ENCODE measurements around the gene GTF3C1. TPM values are rescaled to one million over a fixed set of nuclear protein-coding genes. Genes with fewer than 3 reads are reported as not detected.

Gene GTF3C1
- total and polyA plus RNA-seq, 2 of the 13 experiments (the other 11 are each of a cell fraction or from before 2014, with no cell fraction given) = 29.2 to 72.7 TPM

DNA sequence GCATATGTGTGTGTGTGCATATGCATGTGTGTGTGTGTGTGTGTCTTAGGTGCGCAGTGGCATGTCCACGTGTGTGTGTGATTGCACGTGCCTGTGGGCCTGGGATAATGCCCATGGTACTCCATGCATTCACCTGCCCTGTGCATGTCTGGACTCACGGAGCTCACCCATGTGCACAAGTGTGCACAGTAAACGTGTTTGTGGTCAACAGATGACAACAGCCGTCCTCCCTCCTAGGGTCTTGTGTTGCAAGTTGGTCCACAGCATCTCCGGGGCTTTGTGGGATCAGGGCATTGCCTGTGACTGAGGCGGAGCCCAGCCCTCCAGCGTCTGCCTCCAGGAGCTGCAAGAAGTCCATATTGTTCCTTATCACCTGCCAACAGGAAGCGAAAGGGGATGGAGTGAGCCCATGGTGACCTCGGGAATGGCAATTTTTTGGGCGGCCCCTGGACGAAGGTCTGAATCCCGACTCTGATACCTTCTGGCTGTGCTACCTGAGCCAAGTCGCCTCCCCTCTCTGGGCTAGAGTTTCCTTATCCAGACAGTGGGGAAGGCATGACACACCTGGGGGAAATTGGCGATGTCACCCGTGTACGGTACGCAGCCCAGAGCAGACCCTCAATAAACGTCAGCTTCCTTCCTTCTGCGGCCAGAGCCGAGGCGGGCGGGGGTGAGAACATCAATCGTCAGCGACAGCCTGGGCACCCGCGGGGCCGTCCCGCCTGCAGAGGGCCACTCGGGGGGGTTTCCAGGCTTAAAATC is 100.1 kb downstream of the GTF3C1 start (continued):
- TF ChIP-seq ZBTB7A (CRISPR knock-in tag; IDR thresholded peaks at IDR 0.05) = peak; percentile 82
- TF ChIP-seq ZNF749 (CRISPR knock-in tag; IDR thresholded peaks at IDR 0.05; ENCODE audit: borderline replicate concordance) = no peak
- TF ChIP-seq KLF12 (CRISPR knock-in tag; IDR thresholded peaks at IDR 0.05; ENCODE audit: borderline replicate concordance) = no peak
- no peak for TF ChIP-seq ARNT2 (CRISPR knock-in tag; IDR thresholded peaks at IDR 0.05; ENCODE audit: low read depth)
- no peak for TF ChIP-seq PTBP1 (IDR thresholded peaks at IDR 0.05; ENCODE audit: low read depth, low read length, poor library complexity, severe bottlenecking)
- TF ChIP-seq KLF15 (CRISPR knock-in tag; IDR thresholded peaks at IDR 0.05; ENCODE audit: borderline replicate concordance) = no peak
- TF ChIP-seq CBX2 (IDR thresholded peaks at IDR 0.05; ENCODE audit: low read depth, low read length) = no peak
- no peak for TF ChIP-seq CBX2 (CRISPR knock-in tag; IDR thresholded peaks at IDR 0.05; ENCODE audit: low read depth)
- TF ChIP-seq FOXP1 (IDR thresholded peaks at IDR 0.05) = peak; percentile 82
- TF ChIP-seq FOXP1 (CRISPR knock-in tag; IDR thresholded peaks at IDR 0.05) = peak; percentile 22; the same call in 1 of the 2 replicates
- 0 out of 2 replicates have a peak, but pooled peaks have one; percentile 21 for TF ChIP-seq FOXK2 (IDR thresholded peaks at IDR 0.05)
- no peak for TF ChIP-seq ZNF12 (CRISPR knock-in tag; IDR thresholded peaks at IDR 0.05)
- TF ChIP-seq NR2C2 (CRISPR knock-in tag; IDR thresholded peaks at IDR 0.05; ENCODE audit: borderline replicate concordance) = no peak
- TF ChIP-seq, protein P1, sequence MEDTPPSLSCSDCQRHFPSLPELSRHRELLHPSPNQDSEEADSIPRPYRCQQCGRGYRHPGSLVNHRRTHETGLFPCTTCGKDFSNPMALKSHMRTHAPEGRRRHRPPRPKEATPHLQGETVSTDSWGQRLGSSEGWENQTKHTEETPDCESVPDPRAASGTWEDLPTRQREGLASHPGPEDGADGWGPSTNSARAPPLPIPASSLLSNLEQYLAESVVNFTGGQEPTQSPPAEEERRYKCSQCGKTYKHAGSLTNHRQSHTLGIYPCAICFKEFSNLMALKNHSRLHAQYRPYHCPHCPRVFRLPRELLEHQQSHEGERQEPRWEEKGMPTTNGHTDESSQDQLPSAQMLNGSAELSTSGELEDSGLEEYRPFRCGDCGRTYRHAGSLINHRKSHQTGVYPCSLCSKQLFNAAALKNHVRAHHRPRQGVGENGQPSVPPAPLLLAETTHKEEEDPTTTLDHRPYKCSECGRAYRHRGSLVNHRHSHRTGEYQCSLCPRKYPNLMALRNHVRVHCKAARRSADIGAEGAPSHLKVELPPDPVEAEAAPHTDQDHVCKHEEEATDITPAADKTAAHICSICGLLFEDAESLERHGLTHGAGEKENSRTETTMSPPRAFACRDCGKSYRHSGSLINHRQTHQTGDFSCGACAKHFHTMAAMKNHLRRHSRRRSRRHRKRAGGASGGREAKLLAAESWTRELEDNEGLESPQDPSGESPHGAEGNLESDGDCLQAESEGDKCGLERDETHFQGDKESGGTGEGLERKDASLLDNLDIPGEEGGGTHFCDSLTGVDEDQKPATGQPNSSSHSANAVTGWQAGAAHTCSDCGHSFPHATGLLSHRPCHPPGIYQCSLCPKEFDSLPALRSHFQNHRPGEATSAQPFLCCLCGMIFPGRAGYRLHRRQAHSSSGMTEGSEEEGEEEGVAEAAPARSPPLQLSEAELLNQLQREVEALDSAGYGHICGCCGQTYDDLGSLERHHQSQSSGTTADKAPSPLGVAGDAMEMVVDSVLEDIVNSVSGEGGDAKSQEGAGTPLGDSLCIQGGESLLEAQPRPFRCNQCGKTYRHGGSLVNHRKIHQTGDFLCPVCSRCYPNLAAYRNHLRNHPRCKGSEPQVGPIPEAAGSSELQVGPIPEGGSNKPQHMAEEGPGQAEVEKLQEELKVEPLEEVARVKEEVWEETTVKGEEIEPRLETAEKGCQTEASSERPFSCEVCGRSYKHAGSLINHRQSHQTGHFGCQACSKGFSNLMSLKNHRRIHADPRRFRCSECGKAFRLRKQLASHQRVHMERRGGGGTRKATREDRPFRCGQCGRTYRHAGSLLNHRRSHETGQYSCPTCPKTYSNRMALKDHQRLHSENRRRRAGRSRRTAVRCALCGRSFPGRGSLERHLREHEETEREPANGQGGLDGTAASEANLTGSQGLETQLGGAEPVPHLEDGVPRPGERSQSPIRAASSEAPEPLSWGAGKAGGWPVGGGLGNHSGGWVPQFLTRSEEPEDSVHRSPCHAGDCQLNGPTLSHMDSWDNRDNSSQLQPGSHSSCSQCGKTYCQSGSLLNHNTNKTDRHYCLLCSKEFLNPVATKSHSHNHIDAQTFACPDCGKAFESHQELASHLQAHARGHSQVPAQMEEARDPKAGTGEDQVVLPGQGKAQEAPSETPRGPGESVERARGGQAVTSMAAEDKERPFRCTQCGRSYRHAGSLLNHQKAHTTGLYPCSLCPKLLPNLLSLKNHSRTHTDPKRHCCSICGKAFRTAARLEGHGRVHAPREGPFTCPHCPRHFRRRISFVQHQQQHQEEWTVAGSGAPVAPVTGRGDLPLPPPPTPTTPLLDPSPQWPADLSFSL (CRISPR knock-in tag; IDR thresholded peaks at IDR 0.05) = peak; percentile 68; the same call in 1 of the 2 replicates
- TF ChIP-seq JUND (CRISPR knock-in tag; IDR thresholded peaks at IDR 0.05) = peak; percentile 55; the same call in 1 of the 2 replicates
- no peak for TF ChIP-seq ZFYVE20 (CRISPR knock-in tag; IDR thresholded peaks at IDR 0.05; ENCODE audit: borderline replicate concordance, low read depth)

Measured in HepG2 (cell line).